ENCODE measurements around the gene PLD6.
"Not testable (repeated sequence)": the region's sequence is repeated elsewhere in the genome, so short reads cannot be mapped to it uniquely, and the experiment has no call there.

The PLD6 gene

DNA sequence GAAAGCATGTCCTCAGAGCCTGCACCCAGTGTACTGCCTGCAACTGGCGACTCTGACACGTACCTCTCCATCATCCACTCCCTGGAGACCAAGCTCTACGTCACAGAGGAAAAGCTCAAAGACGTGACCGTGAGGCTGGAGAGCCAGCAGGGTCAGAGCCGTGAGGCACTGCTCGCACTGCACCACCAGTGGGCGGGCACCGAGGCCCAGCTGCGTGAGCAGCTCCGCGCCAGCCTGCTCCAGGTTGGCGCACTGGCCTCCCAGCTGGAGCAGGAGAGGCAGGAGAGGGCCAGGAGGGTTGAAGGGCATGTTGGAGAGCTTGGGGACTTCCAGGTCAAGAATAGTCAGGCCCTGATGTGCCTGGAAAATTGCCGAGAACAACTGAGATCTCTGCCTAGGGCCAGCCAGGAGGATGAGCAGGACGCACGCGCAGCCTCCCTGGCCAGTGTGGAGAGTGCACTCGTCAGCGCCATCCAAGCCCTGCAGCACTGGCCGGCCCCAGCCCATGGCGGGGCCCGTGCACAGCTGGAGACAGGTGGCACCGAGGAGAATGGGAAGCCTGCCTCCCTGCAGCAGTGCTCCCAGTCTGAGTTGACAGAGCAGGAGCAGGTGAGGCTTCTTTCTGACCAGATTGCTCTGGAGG is 40.3 kb downstream of the PLD6 start:
- TF ChIP-seq, protein P1, sequence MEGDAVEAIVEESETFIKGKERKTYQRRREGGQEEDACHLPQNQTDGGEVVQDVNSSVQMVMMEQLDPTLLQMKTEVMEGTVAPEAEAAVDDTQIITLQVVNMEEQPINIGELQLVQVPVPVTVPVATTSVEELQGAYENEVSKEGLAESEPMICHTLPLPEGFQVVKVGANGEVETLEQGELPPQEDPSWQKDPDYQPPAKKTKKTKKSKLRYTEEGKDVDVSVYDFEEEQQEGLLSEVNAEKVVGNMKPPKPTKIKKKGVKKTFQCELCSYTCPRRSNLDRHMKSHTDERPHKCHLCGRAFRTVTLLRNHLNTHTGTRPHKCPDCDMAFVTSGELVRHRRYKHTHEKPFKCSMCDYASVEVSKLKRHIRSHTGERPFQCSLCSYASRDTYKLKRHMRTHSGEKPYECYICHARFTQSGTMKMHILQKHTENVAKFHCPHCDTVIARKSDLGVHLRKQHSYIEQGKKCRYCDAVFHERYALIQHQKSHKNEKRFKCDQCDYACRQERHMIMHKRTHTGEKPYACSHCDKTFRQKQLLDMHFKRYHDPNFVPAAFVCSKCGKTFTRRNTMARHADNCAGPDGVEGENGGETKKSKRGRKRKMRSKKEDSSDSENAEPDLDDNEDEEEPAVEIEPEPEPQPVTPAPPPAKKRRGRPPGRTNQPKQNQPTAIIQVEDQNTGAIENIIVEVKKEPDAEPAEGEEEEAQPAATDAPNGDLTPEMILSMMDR (IDR thresholded peaks at IDR 0.05; ENCODE audit: low read depth, low read length, missing control alignments), result no peak
- DNase-seq (ENCODE audit: extremely low read depth, low read depth), result no peak
- no peak overlapping the region for H3K4me3 ChIP-seq (replicated peaks; ENCODE audit: low read depth, low read length)

DNA sequence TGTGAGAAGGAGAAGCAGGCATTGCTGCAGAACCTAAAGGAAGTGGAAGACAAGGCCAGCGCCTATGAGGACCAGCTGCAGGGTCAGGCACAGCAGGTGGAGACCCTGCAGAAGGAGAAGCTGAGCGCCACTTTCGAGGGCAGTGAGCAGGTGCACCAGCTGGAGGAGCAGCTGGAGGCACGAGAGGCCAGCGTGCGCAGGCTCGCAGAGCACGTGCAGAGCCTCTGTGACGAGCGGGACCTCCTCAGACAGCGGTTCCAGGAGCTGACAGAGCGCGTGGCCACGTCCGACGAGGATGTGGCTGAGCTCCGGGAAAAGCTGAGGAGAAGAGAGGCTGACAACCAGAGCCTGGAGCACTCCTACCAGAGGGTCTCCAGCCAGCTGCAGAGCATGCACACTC is 41.5 kb downstream of the PLD6 start:
- TF ChIP-seq, protein P1 (IDR thresholded peaks at IDR 0.05; ENCODE audit: low read depth, low read length, missing control alignments), result no peak
- no peak for DNase-seq (ENCODE audit: extremely low read depth, low read depth)
- no peak overlapping the region for H3K4me3 ChIP-seq (replicated peaks; ENCODE audit: low read depth, low read length)

GRCh38 chr17:17164156-17164555 is 42.0 kb downstream of the PLD6 start:
- no peak overlapping the region for H3K4me3 ChIP-seq (replicated peaks; ENCODE audit: low read depth, low read length)
- no peak for DNase-seq (ENCODE audit: extremely low read depth, low read depth)
- TF ChIP-seq, protein P1 (IDR thresholded peaks at IDR 0.05; ENCODE audit: low read depth, low read length, missing control alignments), result no peak

- DNase-seq (ENCODE audit: extremely low read depth, low read depth), result no peak
- no peak overlapping the region for H3K4me3 ChIP-seq (replicated peaks; ENCODE audit: low read depth, low read length)
- TF ChIP-seq, protein P1 (IDR thresholded peaks at IDR 0.05; ENCODE audit: low read depth, low read length, missing control alignments), result no peak
These were observed 44.4 kb downstream of the PLD6 start for GRCh38 chr17:17161759-17162158.

DNA sequence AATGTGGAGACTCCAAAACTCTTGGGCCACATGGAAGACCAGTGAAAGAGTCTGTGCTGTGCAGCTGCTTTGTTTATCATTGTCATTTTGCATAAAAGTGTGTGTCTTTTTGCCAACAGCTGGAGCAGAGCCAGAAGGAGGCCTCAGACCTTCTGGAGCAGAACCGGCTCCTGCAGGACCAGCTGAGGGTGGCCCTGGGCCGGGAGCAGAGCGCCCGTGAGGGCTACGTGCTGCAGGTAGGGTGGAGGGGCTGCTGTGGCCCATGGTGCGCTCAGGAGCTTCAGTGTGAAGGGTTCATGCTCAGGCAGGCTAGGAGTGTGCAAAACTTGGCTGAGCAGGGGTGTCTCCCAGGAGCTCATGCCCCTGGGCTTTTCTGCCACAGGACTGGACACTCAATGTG is 45.0 kb downstream of the PLD6 start:
- TF ChIP-seq, protein P1 (IDR thresholded peaks at IDR 0.05; ENCODE audit: low read depth, low read length, missing control alignments), result no peak
- no peak overlapping the region for H3K4me3 ChIP-seq (replicated peaks; ENCODE audit: low read depth, low read length)
- no peak for DNase-seq (ENCODE audit: extremely low read depth, low read depth)

GRCh38 chr17:17159571-17159970 is 46.6 kb downstream of the PLD6 start:
- DNase-seq (ENCODE audit: extremely low read depth, low read depth), result no peak

GRCh38 chr17:17158506-17158905 is 47.6 kb downstream of the PLD6 start:
- DNase-seq (ENCODE audit: extremely low read depth, low read depth); H3K4me3 ChIP-seq (replicated peaks; ENCODE audit: low read depth, low read length): not testable (repeated sequence)

More at GRCh38 chr17:17159571-17159970, 46.6 kb downstream of the PLD6 start:
- TF ChIP-seq, protein P1 (IDR thresholded peaks at IDR 0.05; ENCODE audit: low read depth, low read length, missing control alignments), result no peak
- no peak overlapping the region for H3K4me3 ChIP-seq (replicated peaks; ENCODE audit: low read depth, low read length)

All from HFF-Myc (cell line).